Activated T-helper 1 cell treated with anti-CD3 and anti-CD28 coated beads, Interleukin-12 subunit alpha, Interleukin-12 subunit beta, Interleukin-2, Interleukin-4 antibody, amounts not matched to agents 30 ng/mL and 10 ng/mL and 1 ng/mL, durations not matched to agents 14 hours and 24 hours and 36 hours (primary cell): ENCODE data around the gene ANAPC2. TPM values are rescaled to one million over a fixed set of nuclear protein-coding genes. Genes with fewer than 3 reads are reported as not detected.

Experiments used
- DNase-seq: peaks from one replicate; pipeline ENCODE4 v3.0.0; 2021; ENCODE audit warnings: low spot score
- H3K27ac Mint-ChIP-seq: one replicate; pipeline ENCODE4 v1.8.0; 2021; ENCODE audit warnings: mild to moderate bottlenecking, mixed read lengths
- H3K27me3 Mint-ChIP-seq: one replicate; pipeline ENCODE4 v1.8.0; 2022; ENCODE audit warnings: mild to moderate bottlenecking, moderate library complexity, mixed read lengths; ENCODE audit not compliant: insufficient read depth
- H3K36me3 Mint-ChIP-seq: one replicate; pipeline ENCODE4 v1.8.0; 2021; ENCODE audit warnings: low read depth, mixed read lengths
- H3K4me1 Mint-ChIP-seq: one replicate; pipeline ENCODE4 v1.8.0; 2021; ENCODE audit warnings: low read depth, mixed read lengths
- H3K4me3 Mint-ChIP-seq: one replicate; pipeline ENCODE4 v1.8.0; 2021; ENCODE audit warnings: mild to moderate bottlenecking, moderate library complexity, mixed read lengths
- H3K9me3 Mint-ChIP-seq: one replicate; pipeline ENCODE4 v1.8.0; 2021; ENCODE audit warnings: mixed read lengths
- intact Hi-C: fragments of 100-400 bp; cut with micrococcal nuclease; formaldehyde crosslinking; loops from one replicate; pipeline ENCODE4 v1.15.1; 2024
- total RNA-seq: library from RNA; stranded (reverse); gene quantifications from 2 replicates; pipeline ENCODE4 v1.2.3, GENCODE V29; 2022

ANAPC2 gene
- total RNA-seq, 1 donor from 2014 or later = 63.6 TPM

DNA sequence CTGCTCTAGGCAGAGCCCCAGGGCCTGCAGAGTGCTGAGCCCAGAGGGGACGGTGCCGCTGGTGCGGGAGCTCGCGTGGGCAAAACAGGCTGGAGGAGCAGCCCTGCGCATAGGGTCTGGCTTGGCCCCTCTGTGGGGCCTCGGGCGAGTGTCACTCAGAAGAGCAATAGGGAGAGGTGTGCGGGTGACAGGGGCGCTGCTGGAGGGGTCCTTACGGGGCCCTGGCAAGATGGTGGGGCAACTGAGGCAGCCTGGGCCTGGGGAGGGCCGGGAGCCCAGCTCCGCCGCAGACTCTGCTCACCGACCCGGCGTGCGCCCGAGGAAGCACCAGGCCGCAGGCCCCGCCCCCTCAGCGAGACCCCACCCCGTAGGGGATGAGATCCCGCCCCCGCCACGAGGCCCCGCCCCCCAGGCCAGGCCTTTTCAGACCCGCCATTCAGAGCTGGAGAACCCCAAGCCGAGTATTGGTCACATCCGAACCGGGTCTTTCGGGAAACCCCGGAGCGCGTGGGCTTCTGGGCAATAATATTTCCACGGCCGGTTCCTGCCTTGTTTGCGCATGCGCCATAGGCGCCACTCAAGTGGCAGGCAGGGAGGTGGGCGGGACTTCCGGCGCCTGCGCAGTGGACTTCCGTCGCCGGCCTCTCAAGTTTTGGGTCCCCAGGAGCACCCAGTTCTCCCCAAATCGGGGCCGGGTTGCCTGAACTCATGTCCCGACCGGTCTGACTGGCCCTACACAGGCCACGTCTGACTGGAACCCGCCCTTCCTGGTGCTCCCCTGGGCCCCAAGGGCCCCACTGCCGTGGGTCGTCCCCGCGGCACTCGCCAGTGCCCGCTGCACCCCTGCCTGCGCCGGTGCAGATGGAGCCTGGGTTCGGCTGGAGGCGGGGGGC is 35.0 kb upstream of the ANAPC2 start:
- Mint-ChIP-seq H3K27ac (peak overlapping the region; percentile 78), H3K4me1 (peaks cover 5% of the 10 kb centered on the region), H3K9me3 (no peaks in the 10 kb centered on the region), H3K4me3 (peak overlapping the region; percentile 84), H3K36me3 (no peaks in the 10 kb centered on the region), H3K27me3 (no peaks in the 10 kb centered on the region)
- peak; percentile 98 for DNase-seq
- intact Hi-C loops = loop anchor here (1.0 to 5.0 kb wide), 14 partner anchors 13 to 685 kb away; partner anchors contain the start of genes ABCA2, ANAPC2, EDF1 and NDOR1

GRCh38 chr9:137222190-137223077 is 34.1 kb upstream of the ANAPC2 start, which contains the start of gene RNF208:
TSS of gene RNF208 (minus strand) at chr9:137222240. CDS start at chr9:137221212, 1,028 bp downstream.
- intact Hi-C loops = loop anchor here (1.0 to 5.0 kb wide), 14 partner anchors 14 to 684 kb away; partner anchors contain the start of genes ABCA2, ANAPC2, EDF1 and NDOR1
- Mint-ChIP-seq H3K4me3 (peak within 1 kb of the TSS; percentile 84), H3K9me3 (no peaks in the 10 kb centered on the region), H3K4me1 (peaks cover 1% of the 10 kb centered on the region), H3K27ac (peak within 1 kb of the TSS; percentile 78), H3K36me3 (no peaks in the 10 kb centered on the region), H3K27me3 (no peaks in the 10 kb centered on the region)
- peak; percentile 11 for DNase-seq

DNA sequence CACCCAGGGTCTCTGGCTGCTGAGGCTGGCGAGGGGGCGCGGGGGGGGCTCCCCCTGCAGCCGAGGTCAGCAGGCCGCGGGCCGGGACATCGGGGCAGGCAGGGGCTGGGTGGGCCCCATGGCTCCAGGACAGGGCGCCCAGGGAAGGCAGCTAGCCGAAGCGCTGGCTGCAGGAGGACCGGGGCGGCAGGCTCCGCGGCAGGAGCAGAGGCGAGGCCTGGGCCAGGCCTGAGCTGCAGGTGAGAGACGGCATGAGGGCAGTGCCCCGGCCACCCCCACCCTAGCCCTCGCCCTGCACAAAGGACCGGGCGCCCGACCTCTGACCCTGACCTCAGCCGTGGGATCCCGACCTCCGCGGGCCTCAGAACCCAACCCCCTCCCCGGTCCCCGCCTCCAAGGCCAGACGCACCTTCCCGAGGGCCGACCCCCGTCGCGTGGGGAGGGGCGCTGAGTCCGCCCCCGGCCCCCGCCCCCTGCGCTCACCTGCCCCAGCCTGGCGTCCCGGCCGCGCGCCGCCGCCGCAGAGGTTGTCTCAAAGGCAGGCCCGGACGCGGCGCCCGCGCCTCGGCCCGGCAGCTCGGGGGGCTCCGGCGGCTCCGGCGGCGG is 33.2 kb upstream of the ANAPC2 start:
- Mint-ChIP-seq H3K4me3 (no peak overlapping the region), H3K36me3 (no peaks in the 10 kb centered on the region)

DNA sequence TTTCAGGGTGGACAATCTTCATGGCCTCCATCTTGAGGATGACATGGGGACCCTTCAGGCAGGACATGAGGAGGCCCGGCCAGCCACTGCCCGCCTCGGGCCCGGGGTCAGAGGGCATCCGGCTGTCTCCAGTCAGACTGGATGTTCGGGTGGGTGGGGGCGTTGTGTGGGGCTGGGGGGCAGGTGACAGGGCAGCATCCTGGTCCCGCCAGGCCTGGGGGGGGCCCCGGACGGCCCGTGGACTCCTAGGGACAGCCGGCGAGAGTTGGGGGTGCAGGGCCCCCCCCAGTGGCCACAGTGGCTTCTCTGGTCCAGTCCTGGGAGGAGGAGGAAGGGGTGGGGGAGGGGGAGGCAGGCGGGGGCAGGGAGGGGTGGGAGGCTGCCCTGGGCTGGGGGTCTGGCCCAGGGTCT is 32.7 kb upstream of the ANAPC2 start:
- peak overlapping the region; percentile 62 for H3K4me3 Mint-ChIP-seq
- H3K27ac Mint-ChIP-seq = no peak overlapping the region
- intact Hi-C loops = loop anchor here (5.0 kb wide), 1 partner anchor 194 kb away; the partner anchor contains the start of gene ABCA2
- no peaks in the 10 kb centered on the region for H3K36me3 Mint-ChIP-seq
- H3K4me1 Mint-ChIP-seq = no peaks in the 10 kb centered on the region
- H3K27me3 Mint-ChIP-seq = no peaks in the 10 kb centered on the region
- no peaks in the 10 kb centered on the region for H3K9me3 Mint-ChIP-seq
- no peak for DNase-seq

More for the DNA sequence above, 33.2 kb upstream of the ANAPC2 start:
- H3K9me3 Mint-ChIP-seq = no peaks in the 10 kb centered on the region
- DNase-seq = no peak
- no peak overlapping the region for H3K27ac Mint-ChIP-seq
- H3K27me3 Mint-ChIP-seq = no peaks in the 10 kb centered on the region
- intact Hi-C loops = loop anchor here (2.0 to 5.0 kb wide), 4 partner anchors 65 to 683 kb away; partner anchors contain the start of genes ABCA2 and PHPT1
- no peaks in the 10 kb centered on the region for H3K4me1 Mint-ChIP-seq

- intact Hi-C loops = loop anchor here (5.0 kb wide), 1 partner anchor 193 kb away; the partner anchor contains the start of gene ABCA2
- peak overlapping the region; percentile 62 for H3K4me3 Mint-ChIP-seq
- no peaks in the 10 kb centered on the region for H3K27me3 Mint-ChIP-seq
- H3K36me3 Mint-ChIP-seq = no peaks in the 10 kb centered on the region
- H3K27ac Mint-ChIP-seq = no peak overlapping the region
- no peaks in the 10 kb centered on the region for H3K4me1 Mint-ChIP-seq
- H3K9me3 Mint-ChIP-seq = no peaks in the 10 kb centered on the region
- DNase-seq = no peak
Measured at GRCh38 chr9:137220317-137221094, 32.1 kb upstream of the ANAPC2 start.

GRCh38 chr9:137219757-137220316 is 31.5 kb upstream of the ANAPC2 start:
- Mint-ChIP-seq H3K27me3 (no peaks in the 10 kb centered on the region), H3K4me1 (no peaks in the 10 kb centered on the region), H3K9me3 (no peaks in the 10 kb centered on the region), H3K36me3 (peaks cover 1% of the 10 kb centered on the region), H3K27ac (no peak overlapping the region), H3K4me3 (no peak overlapping the region)
- intact Hi-C loops = loop anchor here (5.0 kb wide), 1 partner anchor 193 kb away; the partner anchor contains the start of gene ABCA2
- DNase-seq = no peak

- H3K36me3 Mint-ChIP-seq = peaks cover 1% of the 10 kb centered on the region
- intact Hi-C loops = no loop called here
- H3K9me3 Mint-ChIP-seq = no peaks in the 10 kb centered on the region
- H3K4me1 Mint-ChIP-seq = no peaks in the 10 kb centered on the region
- no peaks in the 10 kb centered on the region for H3K27me3 Mint-ChIP-seq
- no peak overlapping the region for H3K27ac Mint-ChIP-seq
- no peak overlapping the region for H3K4me3 Mint-ChIP-seq
- no peak for DNase-seq
Measured at GRCh38 chr9:137218754-137219271, 30.5 kb upstream of the ANAPC2 start.

GRCh38 chr9:137218212-137218753 is 29.9 kb upstream of the ANAPC2 start:
- H3K4me3 Mint-ChIP-seq = no peak overlapping the region
- H3K36me3 Mint-ChIP-seq = peaks cover 1% of the 10 kb centered on the region
- H3K27me3 Mint-ChIP-seq = no peaks in the 10 kb centered on the region
- no peaks in the 10 kb centered on the region for H3K4me1 Mint-ChIP-seq
- no peak overlapping the region for H3K27ac Mint-ChIP-seq
- intact Hi-C loops = no loop called here
- no peak for DNase-seq
- no peaks in the 10 kb centered on the region for H3K9me3 Mint-ChIP-seq

DNA sequence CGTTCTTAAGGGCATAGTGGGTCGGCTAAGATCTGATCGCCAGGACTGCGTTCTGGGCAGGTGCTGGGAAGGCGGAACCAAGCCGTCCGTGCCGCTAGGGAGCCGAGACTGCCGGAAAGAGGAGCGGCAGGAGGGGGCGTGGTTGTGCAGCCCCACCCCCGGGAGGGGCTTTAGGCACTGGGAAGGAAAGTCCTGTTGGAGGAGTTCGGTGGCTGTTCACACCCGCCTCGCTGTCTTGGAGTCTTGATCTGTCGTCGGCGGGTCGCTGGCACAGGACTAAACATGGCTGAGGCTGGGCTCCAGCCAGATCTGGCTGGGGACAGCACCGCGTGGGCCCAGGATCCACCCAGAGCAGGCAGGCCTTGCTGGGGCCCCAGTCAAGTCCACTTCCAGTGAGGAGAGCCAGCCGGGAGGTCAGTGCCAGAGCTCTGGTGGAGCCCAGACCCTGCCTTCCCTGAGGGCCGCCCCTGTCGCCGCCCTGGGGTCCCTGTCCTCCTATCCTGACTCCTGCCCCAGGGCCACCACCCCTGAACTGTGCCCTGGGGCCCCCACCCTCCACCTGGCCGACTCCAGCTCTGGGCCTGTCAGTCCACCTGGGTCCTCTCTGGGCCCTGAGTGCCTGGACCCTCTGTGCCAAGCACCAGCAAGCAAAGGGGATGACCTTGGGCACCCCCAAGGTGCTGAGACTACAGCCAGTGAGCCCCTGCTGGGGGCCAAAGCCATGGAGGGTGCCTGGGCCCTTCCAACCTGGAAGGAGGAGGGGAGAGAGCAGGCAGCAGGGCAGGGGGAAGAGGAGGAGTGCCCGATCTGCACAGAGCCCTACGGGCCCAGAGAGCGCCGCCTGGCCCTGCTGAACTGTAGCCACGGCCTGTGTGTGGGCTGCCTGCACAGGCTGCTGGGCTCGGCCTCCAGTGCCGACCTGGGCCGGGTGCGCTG is 29.2 kb upstream of the ANAPC2 start:
- no peak for DNase-seq
- intact Hi-C loops = no loop called here
- Mint-ChIP-seq H3K4me3 (no peak overlapping the region), H3K27ac (no peak overlapping the region), H3K27me3 (no peaks in the 10 kb centered on the region), H3K4me1 (no peaks in the 10 kb centered on the region), H3K9me3 (no peaks in the 10 kb centered on the region), H3K36me3 (peaks cover 1% of the 10 kb centered on the region)

DNA sequence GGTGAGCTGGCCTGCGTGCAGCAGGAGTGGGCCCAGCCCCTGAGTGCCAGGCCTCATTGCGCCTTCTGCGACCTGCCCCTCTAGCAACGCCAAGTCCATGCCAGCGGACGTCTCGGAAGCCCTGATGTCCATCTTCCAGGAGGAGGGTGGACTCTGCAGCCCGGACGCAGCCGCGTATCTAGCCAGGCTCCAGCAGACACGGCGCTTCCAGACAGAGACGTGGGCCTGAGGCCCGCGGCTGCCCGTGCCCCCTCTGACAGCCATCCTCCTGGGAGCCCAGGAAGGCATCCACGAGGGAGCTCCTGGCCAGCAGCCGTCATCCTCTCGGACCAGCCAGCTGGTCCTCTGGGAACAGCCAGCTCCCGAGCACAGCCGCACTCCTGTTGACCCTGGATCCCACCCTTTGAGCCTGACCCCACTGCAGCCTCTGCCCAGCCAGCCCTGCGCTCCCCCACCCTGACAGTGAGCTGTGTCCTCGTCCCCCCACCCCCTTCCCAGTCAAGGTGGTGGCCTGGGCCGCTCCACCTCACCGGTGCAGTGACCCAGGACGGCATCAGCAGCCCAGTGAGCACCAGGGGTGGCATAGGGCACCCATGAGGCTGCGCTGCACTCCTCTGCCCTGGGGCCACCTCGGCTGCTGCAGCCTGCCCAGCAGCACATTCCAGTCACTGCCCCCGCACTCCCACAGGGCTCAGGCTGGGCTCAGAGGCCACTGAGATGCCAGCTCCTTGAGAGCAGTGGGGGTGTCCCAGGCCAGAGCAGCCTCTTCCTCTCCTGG is 28.0 kb upstream of the ANAPC2 start:
- H3K9me3 Mint-ChIP-seq = no peaks in the 10 kb centered on the region
- no peak for DNase-seq
- H3K27ac Mint-ChIP-seq = no peak overlapping the region
- H3K4me1 Mint-ChIP-seq = no peaks in the 10 kb centered on the region
- intact Hi-C loops = no loop called here
- H3K36me3 Mint-ChIP-seq = peaks cover 1% of the 10 kb centered on the region
- no peaks in the 10 kb centered on the region for H3K27me3 Mint-ChIP-seq
- no peak overlapping the region for H3K4me3 Mint-ChIP-seq
